Breast epithelium (tissue), 4 donors: ENCODE results near the gene MAP7. TPM values are rescaled to one million over a fixed set of nuclear protein-coding genes. Genes with fewer than 3 reads are reported as not detected.

Experiments
- DNase-seq, 2 donors: peaks; one replicate each; pipeline ENCODE4 v3.0.0-alpha.2; 2019; ENCODE audit warnings: low spot score in 2 of 2
- H3K27ac ChIP-seq, 2 donors: fragments of 200-600 bp; sonication (generic) in 1 of 2; one replicate each; pipeline ENCODE4 v1.5.1; 2016 to 2019; ENCODE audit warnings: mild to moderate bottlenecking in 1 of 2
- H3K27me3 ChIP-seq, 2 donors: fragments of 200-600 bp; sonication (generic) in 1 of 2; one replicate each; pipeline versions ENCODE4 v1.5.1 to v1.6.0; 2017 to 2019; ENCODE audit warnings: control low read depth in 1 of 2, mild to moderate bottlenecking in 1 of 2
- H3K36me3 ChIP-seq: fragments of 200-600 bp; one replicate; pipeline ENCODE4 v1.5.1; 2019
- H3K4me1 ChIP-seq, 2 donors: fragments of 200-600 bp; sonication (generic); one replicate each; pipeline ENCODE4 v1.5.1; 2016 to 2019; ENCODE audit warnings: control low read depth in 1 of 2
- H3K4me3 ChIP-seq, 3 donors: fragments of 200-600 bp; sonication (generic); 1 replicate in 2 of 3; 2 replicates in 1 of 3; pipeline ENCODE4 v1.5.1; 2016 to 2019; ENCODE audit warnings: mild to moderate bottlenecking in 3 of 3, moderate library complexity in 2 of 3
- H3K9me3 ChIP-seq, 2 donors: fragments of 200-600 bp; sonication (generic) in 1 of 2; one replicate each; pipeline ENCODE4 v1.5.1; 2016 to 2019; ENCODE audit warnings: control low read depth in 1 of 2
- POLR2A ChIP-seq: fragments of 450-650 bp; IDR thresholded peaks from one replicate; pipeline ENCODE4 v1.6.1; 2016; ENCODE audit warnings: antibody characterized with exemption, mild to moderate bottlenecking, moderate library complexity
- POLR2AphosphoS5 ChIP-seq, 3 donors: sonication (generic); formaldehyde crosslinking; IDR thresholded peaks; one replicate each; pipeline ENCODE4 v1.6.1; 2017; ENCODE audit warnings: antibody characterized with exemption in 3 of 3
- intact Hi-C: fragments of 100-400 bp; cut with DNase I; formaldehyde crosslinking; loops from one replicate; pipeline ENCODE4 v1.15.1; 2023; ENCODE audit warnings: low total_unique reads
- total RNA-seq, 3 donors: library from RNA; depleted of rRNA; stranded (reverse); fragments of >200 nt; gene quantifications; one replicate each; pipeline ENCODE4 v1.1.0, GENCODE V29; 2016
- TF ChIP-seq, protein P1 (sequence below), 3 donors: fragments of 450-650 bp; IDR thresholded peaks; one replicate each; pipeline ENCODE4 v1.5.1; 2016 to 2017; ENCODE audit warnings: antibody characterized with exemption in 3 of 3, mild to moderate bottlenecking in 3 of 3, moderate library complexity in 3 of 3

Gene MAP7
- total RNA-seq, 3 donors from 2014 or later, result 14.2 to 42.4 (median 16.4) TPM

DNA sequence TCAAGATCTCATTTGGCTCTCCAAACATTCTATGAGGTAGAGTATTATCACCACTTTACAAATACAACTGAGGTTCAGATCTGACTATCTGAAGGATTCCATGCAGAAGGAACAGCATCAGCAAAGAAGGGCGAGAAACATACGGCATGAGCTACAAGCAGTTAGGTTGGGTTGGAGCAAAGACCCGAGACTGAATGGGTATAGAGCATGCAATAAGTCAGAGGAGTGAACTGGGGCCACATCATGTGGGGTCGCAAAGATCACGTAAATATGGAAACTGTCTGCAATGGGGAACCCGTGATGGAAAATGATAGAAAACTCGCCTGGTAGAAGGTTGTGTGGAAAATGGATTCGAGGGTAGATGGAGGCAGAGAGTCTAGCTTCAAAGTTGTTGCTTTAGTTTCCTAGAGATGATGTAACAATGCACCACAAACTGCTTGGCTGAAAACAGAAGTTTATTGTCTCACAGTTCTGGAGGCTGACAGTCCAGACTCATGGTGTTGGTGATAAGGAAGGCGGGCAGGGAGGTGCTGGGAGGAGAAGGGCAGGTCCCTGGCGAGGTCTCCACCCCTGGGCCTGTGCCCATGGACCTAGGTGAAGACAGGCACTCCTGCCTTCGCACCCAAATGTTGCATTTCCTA is 216.3 kb downstream of the MAP7 start:
- TF ChIP-seq POLR2AphosphoS5 (IDR thresholded peaks at IDR 0.05), result no peak
- TF ChIP-seq, protein P1, sequence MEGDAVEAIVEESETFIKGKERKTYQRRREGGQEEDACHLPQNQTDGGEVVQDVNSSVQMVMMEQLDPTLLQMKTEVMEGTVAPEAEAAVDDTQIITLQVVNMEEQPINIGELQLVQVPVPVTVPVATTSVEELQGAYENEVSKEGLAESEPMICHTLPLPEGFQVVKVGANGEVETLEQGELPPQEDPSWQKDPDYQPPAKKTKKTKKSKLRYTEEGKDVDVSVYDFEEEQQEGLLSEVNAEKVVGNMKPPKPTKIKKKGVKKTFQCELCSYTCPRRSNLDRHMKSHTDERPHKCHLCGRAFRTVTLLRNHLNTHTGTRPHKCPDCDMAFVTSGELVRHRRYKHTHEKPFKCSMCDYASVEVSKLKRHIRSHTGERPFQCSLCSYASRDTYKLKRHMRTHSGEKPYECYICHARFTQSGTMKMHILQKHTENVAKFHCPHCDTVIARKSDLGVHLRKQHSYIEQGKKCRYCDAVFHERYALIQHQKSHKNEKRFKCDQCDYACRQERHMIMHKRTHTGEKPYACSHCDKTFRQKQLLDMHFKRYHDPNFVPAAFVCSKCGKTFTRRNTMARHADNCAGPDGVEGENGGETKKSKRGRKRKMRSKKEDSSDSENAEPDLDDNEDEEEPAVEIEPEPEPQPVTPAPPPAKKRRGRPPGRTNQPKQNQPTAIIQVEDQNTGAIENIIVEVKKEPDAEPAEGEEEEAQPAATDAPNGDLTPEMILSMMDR (IDR thresholded peaks at IDR 0.05), result no peak
- no peak for TF ChIP-seq POLR2A
- Histone ChIP-seq H3K4me3 (no peak overlapping the region), H3K4me1 (no peaks in the 10 kb centered on the region), H3K9me3 (no peaks in the 10 kb centered on the region), H3K27me3 (no peaks in the 10 kb centered on the region), H3K36me3 (no peaks in the 10 kb centered on the region), H3K27ac (no peak overlapping the region)
- intact Hi-C loops, result no loop called here
- DNase-seq, result no peak

DNA sequence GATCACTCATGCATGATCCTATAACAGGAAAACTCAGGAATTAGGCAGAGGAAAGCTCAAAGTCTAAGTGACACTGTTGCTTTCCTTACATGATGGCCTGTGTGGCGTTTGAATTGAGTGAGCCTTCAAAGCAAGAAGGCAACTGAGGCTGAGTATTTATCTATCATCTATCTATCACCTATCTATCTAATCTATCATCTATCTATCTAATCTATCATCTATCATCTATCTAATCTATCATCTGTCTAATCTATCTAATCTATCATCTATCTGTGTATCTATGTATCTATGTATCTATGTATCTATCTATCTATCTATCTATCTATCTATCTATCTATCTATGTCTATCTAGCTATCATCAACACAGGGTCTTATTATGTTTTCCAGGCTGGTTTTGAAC is 218.8 kb downstream of the MAP7 start:
- no peak for DNase-seq

DNA sequence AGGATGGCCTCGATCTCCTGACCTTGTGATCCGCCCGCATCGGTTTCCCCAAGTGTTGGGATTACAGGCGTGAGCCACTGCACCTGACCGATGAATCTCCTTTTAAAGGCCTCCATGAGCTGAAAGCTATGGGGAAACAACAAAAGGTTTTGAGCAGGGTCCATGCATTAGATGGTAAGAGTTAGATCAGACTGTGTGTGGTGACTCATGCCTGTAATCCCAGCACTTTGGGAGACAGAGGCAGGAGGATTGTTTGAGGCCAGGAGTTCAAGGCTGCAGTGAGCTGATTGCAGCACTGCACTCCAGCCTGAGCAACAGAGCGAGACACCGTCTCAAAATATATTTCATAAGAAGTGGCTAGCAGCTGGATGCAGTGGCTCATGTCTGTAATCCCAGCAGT is 219.6 kb downstream of the MAP7 start:
- no peak for DNase-seq
- H3K27me3 ChIP-seq, result no peaks in the 10 kb centered on the region
- intact Hi-C loops, result no loop called here

More for the DNA sequence above, 218.8 kb downstream of the MAP7 start:
- TF ChIP-seq POLR2AphosphoS5 (IDR thresholded peaks at IDR 0.05) (no peak), POLR2A (no peak)
- TF ChIP-seq, protein P1 (IDR thresholded peaks at IDR 0.05), result no peak
- Histone ChIP-seq H3K36me3 (no peaks in the 10 kb centered on the region), H3K4me1 (no peaks in the 10 kb centered on the region), H3K27ac (no peak overlapping the region), H3K9me3 (no peaks in the 10 kb centered on the region), H3K4me3 (no peak overlapping the region), H3K27me3 (no peaks in the 10 kb centered on the region)
- intact Hi-C loops, result no loop called here

DNA sequence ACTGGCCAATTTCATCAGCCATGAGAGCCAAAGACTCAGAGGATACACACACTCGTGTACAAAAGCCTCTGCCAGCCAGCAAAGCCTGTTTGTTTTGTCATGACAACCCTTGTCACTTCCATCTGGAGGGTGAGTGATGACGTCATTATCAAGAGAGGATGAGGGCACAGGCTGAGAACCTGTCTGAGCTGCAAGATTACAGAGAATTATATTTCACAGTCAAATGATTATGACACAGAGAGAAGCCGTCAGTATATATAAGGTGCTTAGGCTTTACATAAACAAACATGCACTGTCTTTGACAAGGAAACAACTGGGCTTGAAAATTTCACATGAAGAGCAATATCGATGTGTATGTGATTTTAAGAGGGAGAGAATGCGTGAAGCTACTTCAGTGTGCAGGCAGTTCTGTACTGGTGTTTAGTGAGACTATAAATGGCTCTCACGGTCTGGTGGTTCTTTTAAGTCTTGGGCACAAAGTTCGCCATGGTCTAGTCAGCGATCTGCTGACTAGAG is 224.1 kb downstream of the MAP7 start:
- DNase-seq, result no peak
- no peak for TF ChIP-seq POLR2A
- TF ChIP-seq, protein P1 (IDR thresholded peaks at IDR 0.05), result no peak
- TF ChIP-seq POLR2AphosphoS5 (IDR thresholded peaks at IDR 0.05), result no peak
- no peak overlapping the region for H3K4me3 ChIP-seq
- H3K9me3 ChIP-seq, result no peaks in the 10 kb centered on the region
- no peak overlapping the region for H3K27ac ChIP-seq
- H3K36me3 ChIP-seq, result no peaks in the 10 kb centered on the region
- intact Hi-C loops, result no loop called here
- H3K4me1 ChIP-seq, result no peaks in the 10 kb centered on the region
- H3K27me3 ChIP-seq, result no peaks in the 10 kb centered on the region

More for the DNA sequence above, 219.6 kb downstream of the MAP7 start:
- Histone ChIP-seq H3K4me1 (no peaks in the 10 kb centered on the region), H3K27ac (no peak overlapping the region), H3K9me3 (no peaks in the 10 kb centered on the region), H3K36me3 (no peaks in the 10 kb centered on the region), H3K4me3 (no peak overlapping the region)
- no peak for TF ChIP-seq POLR2AphosphoS5 (IDR thresholded peaks at IDR 0.05)
- TF ChIP-seq, protein P1 (IDR thresholded peaks at IDR 0.05), result no peak
- TF ChIP-seq POLR2A, result no peak

DNA sequence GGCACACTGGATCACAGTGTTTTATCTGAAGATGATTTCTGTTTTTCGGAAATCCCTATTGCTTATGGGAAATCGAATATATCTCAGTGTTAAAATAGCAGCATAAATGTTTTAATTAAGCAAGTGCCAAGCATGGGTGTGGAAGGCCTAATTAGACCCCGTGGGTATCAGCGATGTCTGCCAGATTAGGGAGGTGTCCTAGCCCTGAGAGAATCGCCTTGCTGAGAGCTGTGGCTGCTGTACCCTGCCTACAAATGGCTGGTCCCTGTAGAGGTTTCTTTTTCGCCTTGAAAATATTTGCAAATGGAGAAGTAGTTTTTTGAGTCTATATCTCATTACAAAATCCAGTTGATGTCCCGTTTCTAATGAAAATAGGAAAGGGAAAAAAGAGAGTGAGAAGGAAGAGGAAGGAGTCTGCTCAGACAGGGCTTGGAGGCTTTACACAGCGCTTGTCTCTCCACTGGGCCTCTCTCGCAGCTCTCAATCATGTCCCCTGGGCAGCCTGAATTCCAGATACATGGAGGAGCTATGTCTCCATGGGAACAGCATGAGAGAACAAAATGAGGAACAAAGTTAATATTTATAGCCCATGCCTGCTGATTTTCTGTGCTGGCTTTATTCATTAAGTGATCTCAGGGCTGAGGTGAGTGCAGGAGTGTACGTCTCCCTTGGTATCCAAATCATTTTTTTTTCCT is 225.4 kb downstream of the MAP7 start:
- no peak overlapping the region for H3K4me3 ChIP-seq
- H3K36me3 ChIP-seq, result no peaks in the 10 kb centered on the region
- no peak for DNase-seq
- H3K27me3 ChIP-seq, result no peaks in the 10 kb centered on the region
- TF ChIP-seq, protein P1 (IDR thresholded peaks at IDR 0.05), result no peak
- TF ChIP-seq POLR2A, result no peak
- no peak for TF ChIP-seq POLR2AphosphoS5 (IDR thresholded peaks at IDR 0.05)
- intact Hi-C loops, result no loop called here
- no peaks in the 10 kb centered on the region for H3K9me3 ChIP-seq
- H3K27ac ChIP-seq, result no peak overlapping the region
- H3K4me1 ChIP-seq, result no peaks in the 10 kb centered on the region
